ENCODE data around the gene TNRC6A. TPM values are rescaled to one million over a fixed set of nuclear protein-coding genes. Genes with fewer than 3 reads are reported as not detected.

Gene TNRC6A
- total and polyA plus RNA-seq, 2 of the 13 experiments (the other 11 are each of a cell fraction or from before 2014, with no cell fraction given) = 30.9 to 43.6 TPM

DNA sequence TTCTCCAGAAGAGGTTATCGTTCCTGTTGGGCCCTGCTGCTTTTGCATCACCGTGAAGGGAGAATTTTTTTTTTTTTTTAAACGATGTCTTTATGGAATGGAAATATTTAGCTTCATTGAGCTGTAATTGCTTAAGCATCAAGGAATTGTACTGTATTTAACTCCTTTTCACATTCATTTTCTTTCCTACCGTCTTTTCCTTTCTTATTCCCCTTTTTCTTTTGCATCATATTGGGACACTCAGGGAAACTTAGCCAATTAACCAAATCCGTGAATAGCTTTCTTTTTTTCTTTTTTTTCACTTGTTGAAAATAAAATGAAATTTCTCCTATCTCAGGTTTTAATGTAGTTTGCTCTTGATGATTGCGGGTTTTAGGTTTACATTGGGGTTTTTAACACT is 1.5 kb downstream of the TNRC6A start:
- Histone ChIP-seq H3K4me2 (ENCODE audit: low read depth, low read length) (peak overlapping the region; percentile 72), H3K4me1 (ENCODE audit: insufficient read depth, low read length) (peaks cover 65% of the 10 kb centered on the region), H3K9me3 (ENCODE audit: low read length) (no peaks in the 10 kb centered on the region), H3K27ac (ENCODE audit: extremely low read length, insufficient read depth, low read length) (peak overlapping the region; percentile 87), H3K4me3 (replicated peaks in 1 of 3; ENCODE audit: insufficient read depth in 1 of 3, low read depth in 2 of 3, low read length in 3 of 3) (peak overlapping the region; percentile 92 to 99 (median 96)), H4K20me1 (ENCODE audit: insufficient read depth, low read length) (peaks cover 24% of the 10 kb centered on the region), H3K36me3 (replicated peaks in 1 of 2; ENCODE audit: control insufficient read depth in 1 of 2, insufficient read depth in 2 of 2, low read length in 2 of 2) (peaks cover 2 to 24% of the 10 kb centered on the region in 2 experiments; a peak in 4 of 5 replicates), H3K79me2 (ENCODE audit: insufficient read depth, low read length) (peaks cover 60% of the 10 kb centered on the region), H3K27me3 (ENCODE audit: control insufficient read depth in 1 of 2, insufficient read depth in 2 of 2, low read length in 2 of 2) (no peaks in the 10 kb centered on the region; a peak in 1 of 5 replicates), H2AFZ (ENCODE audit: low read length) (no peak overlapping the region), H3K9ac (ENCODE audit: insufficient read depth, low read depth, low read length) (peak overlapping the region; percentile 89)
- ATAC-seq = no peak
- WGBS (ENCODE audit: low lambda C conversion rate) = 11% methylated on average over 6 of the region's 6 CpGs
- ChIA-PET POLR2A (interaction anchor here (0.7 to 1.4 kb wide), 5 partner anchors 8 to 264 kb away, joined by 3 to 5 read pairs (median 3); no protein-coding TSS in a partner anchor), CTCF (ENCODE audit: low intra/inter-chr PET ratio, low total read pairs) (no interaction called here)
- no peak for DNase-seq (ENCODE audit: low spot score)
- in situ Hi-C loops (cut with HindIII; ENCODE audit: extremely low pct_ligation_motif_present, low pct_unique_long_range_greater_than_20kb) (no loop called here), intact Hi-C loops (cut with micrococcal nuclease; ENCODE audit: unreplicated experiment) (loop anchor here (2.0 kb wide), 1 partner anchor 190 kb away; no protein-coding TSS in a partner anchor)
- FAIRE-seq = no peak
- BruUV-seq (replicated peaks) = TSS peak; percentile 53
- 0 out of 2 replicates have a peak, but pooled peaks have one; percentile 6 for TF ChIP-seq KMT2B (CRISPR knock-in tag; IDR thresholded peaks at IDR 0.05)
- no peak for TF ChIP-seq FOXO1 (CRISPR knock-in tag; IDR thresholded peaks at IDR 0.05)
- TF ChIP-seq HOXA7 (CRISPR knock-in tag; IDR thresholded peaks at IDR 0.05) = no peak
- no peak for TF ChIP-seq ZNF235 (CRISPR knock-in tag; IDR thresholded peaks at IDR 0.05; ENCODE audit: borderline replicate concordance)
- TF ChIP-seq, protein P1, sequence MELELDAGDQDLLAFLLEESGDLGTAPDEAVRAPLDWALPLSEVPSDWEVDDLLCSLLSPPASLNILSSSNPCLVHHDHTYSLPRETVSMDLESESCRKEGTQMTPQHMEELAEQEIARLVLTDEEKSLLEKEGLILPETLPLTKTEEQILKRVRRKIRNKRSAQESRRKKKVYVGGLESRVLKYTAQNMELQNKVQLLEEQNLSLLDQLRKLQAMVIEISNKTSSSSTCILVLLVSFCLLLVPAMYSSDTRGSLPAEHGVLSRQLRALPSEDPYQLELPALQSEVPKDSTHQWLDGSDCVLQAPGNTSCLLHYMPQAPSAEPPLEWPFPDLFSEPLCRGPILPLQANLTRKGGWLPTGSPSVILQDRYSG (CRISPR knock-in tag; IDR thresholded peaks at IDR 0.05) = 0 out of 2 replicates have a peak, but pooled peaks have one; percentile 47
- TF ChIP-seq RBFOX2 (IDR thresholded peaks at IDR 0.05; ENCODE audit: low read depth, low read length) = 0 out of 2 replicates have a peak, but pooled peaks have one; percentile 17
- no peak for TF ChIP-seq SALL2 (CRISPR knock-in tag; IDR thresholded peaks at IDR 0.05)
